NB4 (cell line): ENCODE data around the gene EBF4.

ENCODE experiments used
- DNase-seq: peaks from one replicate; pipeline ENCODE4 v3.0.0; 2010; ENCODE audit warnings: low read depth
- H3K4me3 ChIP-seq: one replicate; pipeline ENCODE4 v1.5.1; 2011; ENCODE audit warnings: mild to moderate bottlenecking, low read depth, low read length, moderate library complexity
- MYC ChIP-seq: IDR thresholded peaks from 2 replicates; pipeline ENCODE4 v1.6.1; 2011; ENCODE audit warnings: low read depth, low read length
- POLR2A ChIP-seq: IDR thresholded peaks from 2 replicates; pipeline ENCODE4 v1.6.1; 2011; ENCODE audit warnings: mild to moderate bottlenecking; ENCODE audit not compliant: insufficient read length; ENCODE audit errors: extremely low read depth
- TF ChIP-seq, protein P1 (sequence below): IDR thresholded peaks from 2 replicates; pipeline ENCODE4 v1.6.1; 2011; ENCODE audit warnings: low read depth, low read length
- TF ChIP-seq, protein P2 (sequence below): IDR thresholded peaks from one replicate; pipeline ENCODE4 v1.5.1; 2012; ENCODE audit warnings: low read depth, low read length

The EBF4 gene

DNA sequence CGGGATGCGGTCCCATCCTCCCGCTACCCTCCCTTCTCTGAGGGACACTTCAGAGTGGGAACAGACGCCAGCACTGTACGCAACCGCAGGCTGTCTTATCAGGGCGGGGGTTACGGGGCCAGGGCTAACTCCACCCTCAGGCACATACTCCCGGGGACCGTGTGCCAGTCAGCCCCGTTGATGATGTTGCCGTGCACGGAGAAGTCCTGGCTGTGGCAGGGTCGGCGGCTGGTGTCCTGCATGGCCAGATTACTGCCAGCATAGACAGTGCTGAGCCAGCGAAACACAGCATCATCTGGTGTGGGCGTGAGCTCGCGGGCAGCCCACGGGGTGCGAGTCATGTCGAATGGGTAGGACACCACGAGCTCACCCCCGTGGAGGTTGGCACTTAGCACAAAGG, 102.9 kb downstream of the EBF4 start:
- TF ChIP-seq, protein P1, sequence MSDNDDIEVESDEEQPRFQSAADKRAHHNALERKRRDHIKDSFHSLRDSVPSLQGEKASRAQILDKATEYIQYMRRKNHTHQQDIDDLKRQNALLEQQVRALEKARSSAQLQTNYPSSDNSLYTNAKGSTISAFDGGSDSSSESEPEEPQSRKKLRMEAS = no peak
- TF ChIP-seq POLR2A = no peak
- TF ChIP-seq, protein P2, sequence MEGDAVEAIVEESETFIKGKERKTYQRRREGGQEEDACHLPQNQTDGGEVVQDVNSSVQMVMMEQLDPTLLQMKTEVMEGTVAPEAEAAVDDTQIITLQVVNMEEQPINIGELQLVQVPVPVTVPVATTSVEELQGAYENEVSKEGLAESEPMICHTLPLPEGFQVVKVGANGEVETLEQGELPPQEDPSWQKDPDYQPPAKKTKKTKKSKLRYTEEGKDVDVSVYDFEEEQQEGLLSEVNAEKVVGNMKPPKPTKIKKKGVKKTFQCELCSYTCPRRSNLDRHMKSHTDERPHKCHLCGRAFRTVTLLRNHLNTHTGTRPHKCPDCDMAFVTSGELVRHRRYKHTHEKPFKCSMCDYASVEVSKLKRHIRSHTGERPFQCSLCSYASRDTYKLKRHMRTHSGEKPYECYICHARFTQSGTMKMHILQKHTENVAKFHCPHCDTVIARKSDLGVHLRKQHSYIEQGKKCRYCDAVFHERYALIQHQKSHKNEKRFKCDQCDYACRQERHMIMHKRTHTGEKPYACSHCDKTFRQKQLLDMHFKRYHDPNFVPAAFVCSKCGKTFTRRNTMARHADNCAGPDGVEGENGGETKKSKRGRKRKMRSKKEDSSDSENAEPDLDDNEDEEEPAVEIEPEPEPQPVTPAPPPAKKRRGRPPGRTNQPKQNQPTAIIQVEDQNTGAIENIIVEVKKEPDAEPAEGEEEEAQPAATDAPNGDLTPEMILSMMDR = no peak
- TF ChIP-seq MYC = no peak
- no peak overlapping the region for H3K4me3 ChIP-seq
- DNase-seq = peak; percentile 25

DNA sequence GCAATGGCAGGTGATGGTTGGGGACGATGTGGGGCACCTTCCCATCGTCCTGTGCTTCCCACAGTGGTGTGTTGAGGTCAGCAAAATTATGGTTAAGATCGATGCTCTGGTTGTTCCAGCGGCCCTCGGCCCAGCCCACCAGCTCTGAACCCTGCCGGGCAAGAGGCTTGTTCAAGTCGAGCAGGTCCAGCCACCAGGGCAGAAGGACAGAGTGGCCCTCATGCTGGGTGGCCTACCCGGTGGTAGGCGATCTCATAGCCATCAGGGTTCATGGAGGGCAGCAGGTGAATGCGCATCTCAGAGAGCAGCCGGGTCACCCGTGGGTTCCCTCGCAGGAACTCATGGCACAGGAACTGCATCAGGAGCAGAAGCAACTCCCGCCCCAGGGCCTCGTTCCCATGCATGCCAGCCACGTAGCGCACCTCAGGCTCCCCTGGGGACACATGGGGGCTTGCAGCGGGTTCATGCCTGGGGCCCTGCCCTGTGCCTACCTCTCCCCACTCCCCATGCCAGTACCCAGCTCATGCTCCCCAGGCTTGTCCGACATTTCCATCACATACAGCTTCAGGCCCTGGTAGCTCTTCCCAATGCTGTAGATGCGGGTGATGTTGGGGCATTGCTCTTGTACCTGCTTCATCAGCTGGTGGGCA, 103.6 kb downstream of the EBF4 start:
- no peak overlapping the region for H3K4me3 ChIP-seq
- no peak for DNase-seq
- TF ChIP-seq POLR2A = no peak
- TF ChIP-seq, protein P2 = no peak
- no peak for TF ChIP-seq MYC
- TF ChIP-seq, protein P1 = no peak

DNA sequence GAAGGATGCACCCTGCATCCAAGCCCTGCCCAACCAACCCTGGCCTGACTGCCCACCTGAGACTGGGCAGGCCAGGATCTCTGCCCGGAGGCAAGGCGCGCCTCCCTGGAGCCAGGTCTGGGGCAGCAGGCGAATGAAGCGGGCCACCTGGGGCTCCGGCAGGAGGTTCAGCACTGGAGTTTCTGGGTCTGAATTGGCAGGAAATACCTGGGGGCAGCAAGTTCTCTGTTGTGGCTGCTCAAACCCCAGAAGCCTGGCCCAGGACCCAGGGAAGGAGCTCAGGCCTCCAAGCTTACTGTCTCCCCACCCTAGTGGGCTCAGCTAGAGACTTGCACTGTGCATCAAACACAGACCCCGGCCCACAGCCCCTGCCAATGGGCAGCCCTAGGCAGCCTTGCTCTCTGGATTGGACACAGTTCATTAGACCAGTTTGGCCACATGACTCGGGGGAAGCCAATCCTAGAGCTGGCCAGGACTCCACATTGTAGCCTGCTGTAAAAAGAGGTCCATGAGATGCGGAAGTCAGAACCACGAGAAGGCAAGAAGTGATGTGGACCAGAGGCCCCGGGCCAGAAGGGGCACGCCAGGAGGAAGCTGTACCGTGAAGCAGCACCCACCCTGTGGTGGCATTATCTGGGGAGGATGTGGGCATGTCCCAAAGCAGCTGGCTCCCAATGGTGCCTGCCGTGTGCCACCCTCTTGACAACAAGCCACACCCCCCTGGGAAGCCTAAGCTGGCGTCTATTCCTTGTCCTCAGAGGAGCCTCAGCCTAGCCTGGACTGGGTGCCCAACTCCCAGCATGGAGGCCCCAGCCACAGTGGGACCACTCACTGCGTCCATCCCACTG, 104.8 kb downstream of the EBF4 start:
- TF ChIP-seq MYC (no peak), POLR2A (no peak)
- TF ChIP-seq, protein P2 = no peak
- TF ChIP-seq, protein P1 = no peak
- no peak overlapping the region for H3K4me3 ChIP-seq
- no peak for DNase-seq

DNA sequence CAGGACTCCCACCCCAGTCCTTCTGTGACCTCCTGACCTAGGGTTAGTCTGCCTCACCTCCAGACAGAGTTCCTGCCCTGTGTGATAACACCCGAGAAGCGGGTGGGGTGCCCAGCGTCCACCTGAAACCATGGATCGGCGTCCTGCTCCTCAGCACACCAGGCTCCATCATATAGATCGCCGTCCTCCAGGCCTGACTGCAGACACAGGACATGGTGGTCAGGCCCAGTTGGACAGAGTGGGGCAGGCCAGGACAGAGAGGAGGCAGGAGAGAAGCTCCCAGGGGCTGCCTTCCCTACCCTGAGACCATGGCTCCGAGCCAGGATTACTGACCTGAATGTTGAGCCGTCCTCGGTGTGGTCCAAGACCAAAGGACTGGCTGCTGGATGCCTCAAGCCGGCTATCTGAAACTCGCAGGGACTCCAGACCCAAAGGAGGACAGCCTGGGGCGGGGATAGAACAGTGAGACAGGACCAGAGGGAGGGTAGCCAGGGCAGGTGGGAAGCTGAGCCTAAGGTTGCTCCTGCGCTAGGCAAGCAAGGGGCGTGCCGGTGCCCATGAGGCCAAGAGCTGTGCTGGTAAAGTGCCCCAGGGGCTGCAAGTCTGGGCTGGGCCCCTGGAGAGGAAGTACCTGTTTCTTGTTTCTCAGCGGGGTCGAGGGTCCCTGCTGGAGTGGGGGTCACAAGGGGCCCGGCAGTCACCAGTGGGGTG, 105.7 kb downstream of the EBF4 start:
- DNase-seq = no peak
- TF ChIP-seq, protein P1 = no peak; the same call in 1 of the 2 replicates
- no peak for TF ChIP-seq POLR2A
- TF ChIP-seq, protein P2 = no peak
- no peak for TF ChIP-seq MYC
- peak overlapping the region; percentile 25 for H3K4me3 ChIP-seq

DNA sequence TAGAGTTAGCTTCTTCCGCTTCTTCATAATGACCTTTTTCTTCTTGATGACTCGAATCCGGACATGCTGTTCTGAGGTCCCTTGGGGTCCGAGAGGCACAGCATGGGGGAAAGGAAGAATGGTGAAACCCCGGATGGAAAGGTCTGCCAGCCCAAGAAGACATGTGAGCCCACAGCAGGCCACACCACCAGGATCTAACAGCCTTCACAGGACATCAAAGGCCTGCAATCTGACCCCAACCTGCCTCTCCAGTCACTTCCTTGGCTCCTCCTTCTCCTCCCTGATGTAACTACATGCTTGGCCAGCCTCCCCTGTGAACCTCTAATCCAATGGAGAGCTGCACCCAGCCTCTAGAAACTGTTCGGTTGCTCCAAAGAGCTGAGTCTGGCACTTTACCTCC, 106.2 kb downstream of the EBF4 start:
- TF ChIP-seq, protein P2 = no peak
- TF ChIP-seq, protein P1 = peak; percentile 84
- TF ChIP-seq MYC (peak; percentile 78), POLR2A (peak; percentile 27)
- H3K4me3 ChIP-seq = peak overlapping the region; percentile 83

More for the DNA sequence above, 106.2 kb downstream of the EBF4 start:
- peak; percentile 94 for DNase-seq
